GM18520 (cell line): ENCODE results near the gene CSTF2T.

ENCODE experiments used
- ATAC-seq: cut with Tn5 transposase; IDR thresholded peaks from one replicate; pipeline ENCODE4 v1.9.1; 2021; ENCODE audit not compliant: unreplicated experiment

Gene CSTF2T

GRCh38 chr10:51651063-51651462 is 48.3 kb downstream of the CSTF2T start:
- no peak for ATAC-seq

- ATAC-seq: no peak
Observed at GRCh38 chr10:51649064-51649463, 50.3 kb downstream of the CSTF2T start.
